ENCODE results near the gene TRIL.
A peak's percentile ranks its signal among the peaks of the same experiment; 100 is the strongest.

The TRIL gene

DNA sequence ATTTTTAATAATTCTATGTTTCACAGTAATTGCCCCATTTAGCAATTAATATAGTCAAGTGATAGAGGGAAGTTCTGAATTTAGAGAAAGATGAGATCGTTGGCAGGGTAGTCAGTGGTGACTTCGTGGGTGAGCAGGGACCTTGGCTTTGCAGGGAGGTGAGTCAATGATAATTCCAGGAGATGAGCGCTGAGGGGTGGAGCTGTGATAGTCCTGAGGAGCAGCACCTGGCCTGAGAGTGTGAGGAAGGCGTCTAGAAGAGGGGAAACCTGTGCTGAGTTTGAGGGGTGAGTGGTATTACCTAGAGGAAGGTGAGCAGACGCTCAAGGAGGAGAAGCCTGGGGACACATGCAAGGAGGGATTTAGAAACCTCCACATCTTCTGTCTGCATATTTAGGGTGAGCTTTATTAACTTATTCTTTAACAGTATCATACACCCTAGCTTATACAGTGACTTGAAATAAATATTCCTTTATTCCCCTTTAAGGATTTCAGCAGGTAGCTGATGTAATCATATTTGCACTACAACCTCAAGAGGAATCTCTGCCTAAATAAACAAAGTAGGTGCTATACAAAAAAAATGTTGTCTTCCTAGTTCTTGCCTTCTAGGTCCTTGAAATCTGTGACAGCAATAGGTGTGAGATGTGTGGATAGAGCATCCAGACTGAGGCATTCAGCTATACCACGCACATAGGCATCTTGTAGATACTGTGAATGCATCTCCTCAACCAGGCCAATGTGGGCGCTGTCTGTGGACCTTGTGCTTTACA is 2.1 kb upstream of the TRIL start:
- H3K9me3 Mint-ChIP-seq = no peaks in the 10 kb centered on the region
- peaks cover 12% of the 10 kb centered on the region for H3K4me1 Mint-ChIP-seq (ENCODE audit: low read depth)
- no peaks in the 10 kb centered on the region for H3K36me3 Mint-ChIP-seq (ENCODE audit: low read depth)
- H3K27me3 Mint-ChIP-seq = peaks cover 58% of the 10 kb centered on the region
- no peak overlapping the region for H3K4me3 Mint-ChIP-seq
- no peak for DNase-seq
- no peak overlapping the region for H3K27ac Mint-ChIP-seq

DNA sequence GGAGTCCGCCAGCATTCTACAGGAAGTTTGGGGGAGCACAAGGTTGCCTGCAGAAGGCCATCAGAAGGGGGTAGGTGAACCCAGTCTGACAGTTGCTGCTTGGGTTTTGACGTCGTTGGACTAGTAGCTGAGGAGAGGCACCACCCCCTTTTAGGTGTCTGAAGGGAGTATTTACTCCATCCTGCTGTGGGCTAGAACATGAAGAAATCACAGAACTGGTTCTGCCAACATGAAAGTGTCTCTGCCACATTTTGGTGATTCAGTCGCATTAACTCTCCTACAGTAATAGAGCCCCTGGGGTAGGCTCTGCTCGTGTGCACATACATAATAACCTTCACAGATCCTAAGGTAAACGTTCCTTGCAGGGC is 834 bp upstream of the TRIL start:
- Mint-ChIP-seq H3K9me3 (no peaks in the 10 kb centered on the region), H3K4me1 (ENCODE audit: low read depth) (peaks cover 12% of the 10 kb centered on the region), H3K27me3 (peaks cover 67% of the 10 kb centered on the region), H3K4me3 (no peak overlapping the region), H3K27ac (no peak overlapping the region), H3K36me3 (ENCODE audit: low read depth) (no peaks in the 10 kb centered on the region)
- no peak for DNase-seq

DNA sequence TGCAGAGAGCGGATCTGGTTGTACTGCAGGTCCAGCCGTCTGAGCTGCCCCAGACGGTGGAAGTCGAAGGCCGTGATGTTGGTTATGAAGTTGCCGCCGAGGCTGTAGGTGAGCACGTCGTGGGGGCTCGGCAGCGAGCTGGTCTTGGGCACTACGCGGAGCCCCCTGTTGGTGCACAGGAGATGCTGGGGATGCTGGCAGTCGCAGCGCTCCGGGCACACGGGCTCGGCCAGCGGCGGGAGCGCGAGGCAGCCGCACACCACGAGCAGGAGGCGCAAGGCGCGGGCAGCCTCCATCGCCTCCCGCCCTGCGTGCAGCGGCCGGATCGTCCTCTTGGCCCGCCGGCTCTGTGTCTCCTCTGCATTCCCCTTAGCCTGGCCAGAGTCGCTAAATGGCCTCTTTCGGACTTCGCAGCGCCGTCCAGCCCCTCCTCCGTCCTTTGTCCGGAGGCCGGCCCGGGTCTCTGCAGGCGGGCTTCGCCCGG is 337 bp downstream of the TRIL start:
- no peak overlapping the region for H3K27ac Mint-ChIP-seq
- H3K4me1 Mint-ChIP-seq (ENCODE audit: low read depth) = peaks cover 12% of the 10 kb centered on the region
- DNase-seq = no peak
- no peak overlapping the region for H3K4me3 Mint-ChIP-seq
- peaks cover 79% of the 10 kb centered on the region for H3K27me3 Mint-ChIP-seq
- H3K9me3 Mint-ChIP-seq = no peaks in the 10 kb centered on the region
- no peaks in the 10 kb centered on the region for H3K36me3 Mint-ChIP-seq (ENCODE audit: low read depth)

DNA sequence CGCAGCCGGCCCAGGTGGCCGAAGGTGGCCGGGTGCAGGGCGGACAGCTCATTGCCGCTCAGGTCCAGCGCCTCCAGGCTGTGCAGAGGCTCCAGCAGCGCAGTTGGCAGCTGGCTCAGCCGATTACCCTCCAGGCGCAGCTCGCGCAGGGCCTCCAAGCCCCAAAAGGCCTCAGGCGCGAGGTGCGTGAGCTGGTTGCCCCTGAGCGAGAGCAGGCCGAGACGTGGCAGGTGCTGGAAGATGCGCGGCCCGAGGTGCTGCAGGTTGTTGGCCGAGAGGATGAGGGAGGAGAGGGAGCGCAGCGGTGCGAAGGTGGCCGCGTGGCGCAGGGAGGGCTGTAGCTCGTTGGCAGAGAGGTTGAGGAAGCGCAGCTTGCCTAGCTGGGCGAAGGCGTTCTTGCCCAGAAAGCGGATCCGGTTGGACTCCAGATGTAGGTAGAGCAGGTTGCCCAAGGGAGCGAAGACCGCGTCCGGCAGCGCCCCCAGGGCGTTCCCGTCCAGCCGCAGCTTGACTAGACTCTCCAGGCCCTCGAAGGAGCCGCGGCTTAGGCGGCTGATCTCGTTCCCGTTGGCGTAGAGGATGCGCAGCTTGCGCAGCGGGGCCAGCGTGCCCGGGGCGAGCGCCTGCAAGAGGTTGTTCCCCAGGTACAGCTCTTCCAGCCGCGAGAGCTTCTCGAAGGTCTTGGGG is 923 bp downstream of the TRIL start:
- Mint-ChIP-seq H3K4me1 (ENCODE audit: low read depth) (peaks cover 12% of the 10 kb centered on the region), H3K27me3 (peaks cover 83% of the 10 kb centered on the region), H3K9me3 (no peaks in the 10 kb centered on the region), H3K4me3 (peak overlapping the region; percentile 18), H3K27ac (no peak overlapping the region), H3K36me3 (ENCODE audit: low read depth) (no peaks in the 10 kb centered on the region)
- DNase-seq = peak; percentile 58

DNA sequence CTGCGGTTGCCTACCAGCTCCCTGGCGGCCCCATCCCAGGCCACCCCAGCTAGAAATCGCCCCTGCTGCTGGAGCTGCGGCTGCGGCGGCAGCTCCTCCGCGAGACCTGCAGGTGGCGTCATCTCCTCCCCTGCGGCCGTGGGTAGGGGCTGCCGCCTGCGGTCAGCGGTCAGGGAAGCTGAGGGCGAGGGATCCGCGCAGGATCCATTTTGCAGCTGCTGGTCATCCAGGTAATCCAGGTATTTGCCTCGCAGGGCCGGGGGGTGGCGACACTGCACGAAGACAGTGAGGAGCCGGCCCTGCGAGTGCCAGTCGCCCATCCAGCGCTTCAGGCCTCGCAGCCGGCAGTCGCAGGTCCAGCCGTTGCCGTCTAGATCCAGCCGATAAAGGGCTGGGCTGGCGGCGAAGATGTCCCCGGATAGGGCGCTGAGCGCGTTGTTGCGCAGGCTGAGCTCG is 1.5 kb downstream of the TRIL start:
- Mint-ChIP-seq H3K27me3 (peaks cover 81% of the 10 kb centered on the region), H3K36me3 (ENCODE audit: low read depth) (no peaks in the 10 kb centered on the region), H3K27ac (no peak overlapping the region), H3K4me3 (peak overlapping the region; percentile 18), H3K4me1 (ENCODE audit: low read depth) (peaks cover 12% of the 10 kb centered on the region), H3K9me3 (no peaks in the 10 kb centered on the region)
- peak; percentile 55 for DNase-seq

DNA sequence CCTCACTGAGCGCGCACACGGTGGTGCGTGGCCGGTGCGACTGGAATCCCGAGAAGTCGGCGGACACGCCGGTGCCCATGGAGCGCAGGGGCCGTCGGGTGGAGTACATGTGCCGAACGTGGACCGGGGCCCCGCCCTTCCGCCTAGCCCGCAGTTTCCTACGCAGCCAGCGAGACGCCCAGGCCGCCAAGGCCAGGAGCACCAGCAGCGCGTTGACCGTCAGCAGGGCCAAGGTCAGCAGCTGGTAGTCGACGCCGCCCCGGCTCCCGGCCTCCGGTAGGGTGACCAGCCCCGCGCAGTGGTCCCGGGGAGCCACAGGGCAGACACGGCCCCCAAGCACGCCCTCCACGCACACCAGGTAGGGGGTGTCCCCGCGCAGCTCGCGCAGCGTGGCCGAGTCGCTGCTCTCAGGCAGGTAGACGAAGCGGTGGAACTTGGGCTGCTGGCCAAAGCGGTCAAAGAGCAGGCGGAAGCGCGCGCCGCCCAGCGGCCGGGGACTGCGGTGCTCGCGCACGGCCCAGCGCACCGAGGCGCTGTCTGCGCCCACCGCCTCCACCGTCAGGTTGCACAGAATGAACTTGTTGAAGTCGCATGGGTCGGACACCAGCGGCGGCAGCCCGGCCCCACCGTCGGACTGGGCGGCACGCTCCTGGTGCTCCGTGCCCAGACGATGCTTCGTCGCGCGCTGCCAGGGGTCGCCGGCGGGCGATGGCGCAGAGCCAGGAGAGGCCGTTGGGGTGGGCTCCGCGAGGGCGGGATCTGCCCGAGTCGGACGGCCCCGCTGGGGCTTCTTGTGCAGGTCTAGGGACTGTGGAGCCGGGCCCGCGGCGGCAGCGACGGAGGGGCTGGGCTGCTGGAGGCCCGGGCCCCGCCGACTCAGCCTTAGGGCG is 2.2 kb downstream of the TRIL start:
- peaks cover 12% of the 10 kb centered on the region for H3K4me1 Mint-ChIP-seq (ENCODE audit: low read depth)

DNA sequence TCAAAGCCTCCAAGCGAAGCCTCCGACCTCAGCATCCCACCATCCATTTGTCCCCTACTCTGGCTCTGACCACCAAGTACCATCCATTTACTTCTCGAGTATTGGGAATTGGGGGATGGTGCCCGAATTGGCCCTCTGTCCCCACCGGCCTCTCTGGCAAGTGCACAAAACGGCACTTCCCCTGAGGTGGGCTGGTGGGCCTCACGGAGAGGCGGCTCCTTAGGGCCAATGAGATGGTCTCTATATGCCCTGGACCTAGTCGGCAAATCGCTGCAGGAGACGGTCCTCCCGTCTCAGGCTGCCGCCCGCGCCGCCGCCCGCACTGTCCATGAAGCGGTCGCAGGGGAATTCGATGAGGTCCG is 2.8 kb downstream of the TRIL start:
- no peak for DNase-seq
- Mint-ChIP-seq H3K4me1 (ENCODE audit: low read depth) (peaks cover 12% of the 10 kb centered on the region), H3K27me3 (peaks cover 87% of the 10 kb centered on the region), H3K4me3 (peak overlapping the region; percentile 28), H3K36me3 (ENCODE audit: low read depth) (no peaks in the 10 kb centered on the region), H3K27ac (no peak overlapping the region), H3K9me3 (no peaks in the 10 kb centered on the region)

More for the DNA sequence above, 2.2 kb downstream of the TRIL start:
- peak; percentile 47 for DNase-seq
- H3K27me3 Mint-ChIP-seq = peaks cover 85% of the 10 kb centered on the region
- H3K9me3 Mint-ChIP-seq = no peaks in the 10 kb centered on the region
- H3K36me3 Mint-ChIP-seq (ENCODE audit: low read depth) = no peaks in the 10 kb centered on the region
- no peak overlapping the region for H3K27ac Mint-ChIP-seq
- H3K4me3 Mint-ChIP-seq = peak overlapping the region; percentile 28

DNA sequence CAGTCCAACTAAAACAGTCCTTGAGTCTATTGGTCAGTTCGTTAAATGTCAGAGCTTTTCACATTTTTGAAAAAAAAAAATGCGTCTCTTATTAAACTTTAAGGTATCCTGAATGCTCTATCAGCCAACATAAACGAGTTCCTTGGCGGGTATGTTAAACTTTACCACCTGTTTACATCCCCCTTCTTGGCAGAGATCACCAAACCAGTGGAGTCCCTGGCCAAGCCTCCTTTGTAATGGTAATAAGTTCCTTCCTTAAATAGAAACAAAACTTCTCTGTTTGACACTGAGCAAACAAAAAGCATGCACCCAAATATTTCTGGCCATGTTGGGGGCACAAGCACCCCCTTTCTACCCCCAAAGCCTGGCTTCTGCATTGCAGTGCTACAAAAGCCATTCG is 3.2 kb downstream of the TRIL start:
- DNase-seq = no peak
- peaks cover 85% of the 10 kb centered on the region for H3K27me3 Mint-ChIP-seq
- no peaks in the 10 kb centered on the region for H3K36me3 Mint-ChIP-seq (ENCODE audit: low read depth)
- peaks cover 12% of the 10 kb centered on the region for H3K4me1 Mint-ChIP-seq (ENCODE audit: low read depth)
- no peak overlapping the region for H3K4me3 Mint-ChIP-seq
- H3K9me3 Mint-ChIP-seq = no peaks in the 10 kb centered on the region
- no peak overlapping the region for H3K27ac Mint-ChIP-seq

DNA sequence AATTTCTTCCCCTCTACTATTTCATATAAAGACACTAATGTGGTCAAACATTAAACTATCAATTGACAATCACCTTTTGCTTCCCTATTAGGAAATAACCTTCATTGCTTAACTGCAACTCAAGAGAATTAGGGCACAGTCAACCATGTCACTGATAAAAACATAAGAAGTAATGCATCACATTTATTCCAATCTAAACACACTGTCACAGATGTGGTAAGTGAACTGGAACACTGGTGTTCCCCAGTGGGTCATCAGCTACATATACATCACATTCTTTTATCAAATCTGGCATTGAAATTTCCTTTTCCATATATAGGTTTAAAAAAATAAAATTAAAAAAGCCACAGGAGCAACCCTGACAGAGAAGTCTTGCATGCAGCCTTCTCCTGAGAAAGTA is 3.7 kb downstream of the TRIL start:
- Mint-ChIP-seq H3K4me3 (no peak overlapping the region), H3K27ac (no peak overlapping the region), H3K36me3 (ENCODE audit: low read depth) (no peaks in the 10 kb centered on the region), H3K4me1 (ENCODE audit: low read depth) (peaks cover 12% of the 10 kb centered on the region), H3K27me3 (peaks cover 85% of the 10 kb centered on the region), H3K9me3 (no peaks in the 10 kb centered on the region)
- DNase-seq = no peak

DNA sequence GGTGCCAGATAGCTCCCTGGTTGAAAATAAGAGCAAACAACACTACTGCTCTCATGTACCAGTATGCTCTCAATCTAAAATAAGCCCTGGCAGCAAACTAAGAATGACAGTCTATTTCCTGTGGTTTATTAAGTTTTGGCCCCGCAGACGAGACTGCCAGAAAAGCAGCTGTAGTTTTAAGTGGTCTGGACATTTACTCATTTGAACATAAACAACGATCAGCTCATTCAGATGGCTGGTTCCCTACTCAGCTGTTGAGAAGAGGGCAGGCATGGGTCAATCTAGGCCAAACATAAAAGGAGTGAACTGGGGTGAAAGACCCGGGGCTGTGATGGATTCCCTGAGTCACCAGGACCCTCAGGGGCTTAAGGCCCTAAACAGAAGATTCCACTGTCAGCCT is 4.5 kb downstream of the TRIL start:
- no peaks in the 10 kb centered on the region for H3K9me3 Mint-ChIP-seq
- no peak overlapping the region for H3K4me3 Mint-ChIP-seq
- no peak for DNase-seq
- H3K36me3 Mint-ChIP-seq (ENCODE audit: low read depth) = no peaks in the 10 kb centered on the region
- peaks cover 12% of the 10 kb centered on the region for H3K4me1 Mint-ChIP-seq (ENCODE audit: low read depth)
- no peak overlapping the region for H3K27ac Mint-ChIP-seq
- peaks cover 77% of the 10 kb centered on the region for H3K27me3 Mint-ChIP-seq

DNA sequence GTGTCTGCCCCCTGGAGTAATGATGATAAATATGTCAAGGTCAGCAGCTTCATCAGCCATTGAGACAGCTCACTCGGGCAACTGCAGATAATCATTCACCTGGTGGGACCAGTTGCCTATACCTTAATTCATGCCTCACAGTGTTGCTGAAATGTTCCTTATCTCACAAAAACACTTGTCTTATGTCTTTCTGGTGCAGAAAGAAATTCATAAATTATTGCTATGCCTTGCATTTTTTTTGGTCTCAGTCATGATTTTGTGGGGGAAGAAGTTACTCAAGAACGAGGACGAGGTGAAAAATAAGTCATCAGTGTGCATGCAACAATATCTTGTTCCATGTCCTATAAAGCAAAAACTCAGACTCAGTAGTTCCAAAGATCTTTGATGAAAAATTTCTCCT is 16.0 kb downstream of the TRIL start:
- Mint-ChIP-seq H3K9me3 (no peaks in the 10 kb centered on the region), H3K4me3 (no peak overlapping the region), H3K4me1 (ENCODE audit: low read depth) (no peaks in the 10 kb centered on the region), H3K36me3 (ENCODE audit: low read depth) (no peaks in the 10 kb centered on the region), H3K27ac (no peak overlapping the region), H3K27me3 (peaks cover 10% of the 10 kb centered on the region)
- DNase-seq = no peak

DNA sequence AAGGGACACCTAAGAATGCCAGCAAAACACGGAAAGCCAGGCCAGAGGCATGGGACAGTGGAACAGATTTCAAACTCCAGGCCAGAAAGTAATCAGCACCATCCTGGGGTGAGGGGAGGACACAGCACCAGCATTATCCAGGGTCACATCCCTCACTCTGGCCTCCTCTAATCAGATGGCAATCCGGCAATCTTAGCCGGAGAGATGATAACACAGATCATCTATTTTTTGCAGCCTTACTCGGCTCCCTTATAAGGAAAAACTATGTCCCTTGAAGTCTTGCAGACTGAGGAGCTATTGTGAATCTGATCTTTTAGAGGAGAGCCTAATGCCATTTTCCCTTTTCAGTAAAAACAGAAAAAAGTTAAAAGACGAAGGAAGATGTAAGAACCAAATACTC is 16.5 kb downstream of the TRIL start:
- Mint-ChIP-seq H3K4me3 (no peak overlapping the region), H3K4me1 (ENCODE audit: low read depth) (no peaks in the 10 kb centered on the region), H3K27me3 (peaks cover 9% of the 10 kb centered on the region), H3K27ac (no peak overlapping the region), H3K9me3 (no peaks in the 10 kb centered on the region), H3K36me3 (ENCODE audit: low read depth) (no peaks in the 10 kb centered on the region)
- no peak for DNase-seq

DNA sequence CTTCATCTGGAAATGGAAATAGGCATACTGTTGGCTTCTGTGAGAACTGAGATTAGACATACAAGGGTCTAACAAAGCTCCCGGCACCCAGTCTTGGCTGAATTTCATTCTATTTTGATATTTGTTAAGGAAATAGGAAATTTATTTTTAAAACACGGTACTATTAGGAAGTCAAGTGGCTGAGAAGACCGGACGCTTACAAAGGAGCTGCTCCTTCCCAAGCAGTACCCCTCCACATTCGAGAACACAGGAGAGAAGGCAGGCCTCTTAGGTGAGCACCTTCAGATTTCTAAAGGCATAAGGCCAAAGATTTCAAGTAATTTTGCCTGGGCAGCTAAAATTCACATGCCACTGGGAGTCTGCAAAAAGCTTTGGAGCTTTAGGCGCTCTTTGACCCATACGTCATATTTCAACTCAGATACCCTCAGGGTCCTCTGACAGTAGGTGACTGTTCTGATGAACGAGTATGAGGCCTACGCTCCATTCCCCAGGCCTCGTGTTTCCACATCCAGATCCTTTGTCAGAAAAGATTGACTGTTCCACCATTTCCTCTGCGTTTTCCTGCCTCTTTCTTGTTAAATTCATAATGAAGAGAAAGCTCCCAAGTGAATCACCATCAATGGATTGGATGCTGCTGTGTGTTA is 17.3 kb downstream of the TRIL start:
- Mint-ChIP-seq H3K4me3 (no peak overlapping the region), H3K27me3 (peaks cover 9% of the 10 kb centered on the region), H3K4me1 (ENCODE audit: low read depth) (no peaks in the 10 kb centered on the region), H3K36me3 (ENCODE audit: low read depth) (no peaks in the 10 kb centered on the region), H3K9me3 (no peaks in the 10 kb centered on the region), H3K27ac (no peak overlapping the region)
- no peak for DNase-seq

DNA sequence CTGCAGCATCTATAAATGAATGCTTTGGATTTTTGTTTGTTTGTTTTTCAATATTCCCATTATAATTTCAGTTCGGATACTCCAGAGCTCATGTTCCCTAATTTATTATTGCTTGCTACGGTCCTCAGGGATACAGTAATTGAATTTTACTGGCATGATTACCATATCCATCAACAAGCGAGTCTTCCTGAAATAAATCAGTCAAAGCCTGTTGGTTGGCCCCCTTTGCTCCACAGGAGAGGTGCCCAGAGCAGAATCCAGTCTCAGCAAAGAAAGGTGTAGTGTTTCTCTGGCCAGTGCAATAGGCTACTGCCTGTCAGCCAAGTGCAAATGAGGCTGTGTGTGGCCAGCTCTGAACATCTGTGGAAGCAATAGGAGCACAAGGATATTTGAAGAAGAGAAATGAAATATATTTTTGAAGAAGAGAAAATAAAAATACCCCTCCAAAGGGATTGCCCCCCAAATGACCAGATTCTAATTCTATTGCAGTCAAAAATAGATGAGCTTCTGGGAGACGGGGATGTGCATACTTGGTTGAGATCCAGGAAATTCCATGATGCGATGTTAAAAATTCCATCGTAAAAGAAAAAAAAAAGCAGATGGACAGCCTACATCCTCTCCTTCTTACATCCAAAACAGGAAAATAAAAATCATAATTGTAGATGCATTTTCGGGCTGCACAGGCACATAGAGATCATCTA is 18.1 kb downstream of the TRIL start:
- DNase-seq = no peak
- H3K4me3 Mint-ChIP-seq = no peak overlapping the region
- peaks cover 5% of the 10 kb centered on the region for H3K27me3 Mint-ChIP-seq
- no peaks in the 10 kb centered on the region for H3K4me1 Mint-ChIP-seq (ENCODE audit: low read depth)
- H3K36me3 Mint-ChIP-seq (ENCODE audit: low read depth) = no peaks in the 10 kb centered on the region
- H3K27ac Mint-ChIP-seq = no peak overlapping the region
- H3K9me3 Mint-ChIP-seq = no peaks in the 10 kb centered on the region
